NCI-H460 (cell line): ENCODE data around the gene NLK. TPM values are rescaled to one million over a fixed set of nuclear protein-coding genes. Genes with fewer than 3 reads are reported as not detected.
"Not testable (repeated sequence)": the region's sequence is repeated elsewhere in the genome, so short reads cannot be mapped to it uniquely, and the experiment has no call there.

Source experiments
- DNase-seq: peaks from one replicate; pipeline ENCODE4 v3.0.0-alpha.2; 2016; ENCODE audit warnings: low read depth; ENCODE audit errors: extremely low read depth
- total RNA-seq: library from RNA; depleted of rRNA; stranded (reverse); fragments of >200 nt; shearing (Covaris generic); gene quantifications from 2 replicates; pipeline ENCODE4 v1.2.3, GENCODE V29; 2014

NLK gene
- total RNA-seq, 1 experiment from 2014 or later, result 11.3 TPM

DNA sequence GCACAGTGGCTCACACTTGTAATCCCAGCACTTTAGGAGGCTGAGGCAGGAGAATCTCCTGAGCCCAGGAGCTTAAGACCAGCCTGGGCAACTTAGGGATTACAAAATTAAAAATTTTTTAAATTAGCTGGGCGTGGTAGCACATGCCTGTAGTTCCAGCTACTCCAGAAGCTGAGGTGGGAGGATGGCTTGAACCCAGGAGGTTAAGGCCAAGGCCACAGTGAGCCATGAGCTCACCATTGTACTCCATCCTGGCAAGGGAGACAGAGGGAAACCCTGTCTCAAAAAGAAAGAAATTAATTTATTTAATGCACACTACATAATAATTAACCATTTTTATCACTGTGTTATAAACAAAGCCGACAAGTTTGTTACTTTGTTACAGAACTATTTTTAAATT is 145.5 kb downstream of the NLK start:
- DNase-seq, result no peak

GRCh38 chr17:28188841-28189263 is 146.4 kb downstream of the NLK start:
- DNase-seq, result no peak

- DNase-seq, result no peak
Observed at GRCh38 chr17:28189667-28190066, 147.2 kb downstream of the NLK start.

DNA sequence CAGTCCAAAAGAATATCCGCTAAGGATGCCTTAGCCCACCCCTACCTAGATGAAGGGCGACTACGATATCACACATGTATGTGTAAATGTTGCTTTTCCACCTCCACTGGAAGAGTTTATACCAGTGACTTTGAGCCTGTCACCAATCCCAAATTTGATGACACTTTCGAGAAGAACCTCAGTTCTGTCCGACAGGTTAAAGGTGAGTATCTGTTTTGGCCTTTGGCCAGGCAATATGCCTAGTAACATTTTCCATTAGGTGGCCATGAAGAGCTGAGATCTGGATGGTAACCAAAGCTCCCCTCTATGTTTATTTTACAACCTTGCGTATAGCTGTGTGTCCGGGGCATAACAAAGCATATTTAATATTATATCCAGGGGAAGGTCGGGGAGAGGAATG is 148.5 kb downstream of the NLK start:
- no peak for DNase-seq

DNA sequence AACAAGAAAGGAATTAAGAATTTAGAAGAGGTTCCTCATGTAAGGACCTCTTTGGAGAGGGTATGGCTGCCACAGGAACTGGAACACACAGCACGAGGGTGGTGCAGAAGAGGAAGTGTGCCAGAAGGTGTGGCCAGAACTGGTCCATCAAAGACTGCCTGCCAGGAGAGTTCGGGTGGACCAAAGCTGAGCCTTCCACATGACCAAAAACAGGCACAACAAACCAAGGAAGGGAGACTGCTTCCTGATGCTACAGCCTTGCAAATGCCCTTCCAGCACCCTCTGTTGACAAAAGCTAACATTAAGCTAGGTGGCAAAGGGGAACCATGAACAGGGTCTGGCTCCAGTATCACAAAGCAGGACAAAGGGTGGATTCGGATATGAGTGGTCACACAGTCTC is 150.8 kb downstream of the NLK start:
- DNase-seq, result no peak

GRCh38 chr17:28194382-28194781 is 151.9 kb downstream of the NLK start:
- DNase-seq, result no peak

DNA sequence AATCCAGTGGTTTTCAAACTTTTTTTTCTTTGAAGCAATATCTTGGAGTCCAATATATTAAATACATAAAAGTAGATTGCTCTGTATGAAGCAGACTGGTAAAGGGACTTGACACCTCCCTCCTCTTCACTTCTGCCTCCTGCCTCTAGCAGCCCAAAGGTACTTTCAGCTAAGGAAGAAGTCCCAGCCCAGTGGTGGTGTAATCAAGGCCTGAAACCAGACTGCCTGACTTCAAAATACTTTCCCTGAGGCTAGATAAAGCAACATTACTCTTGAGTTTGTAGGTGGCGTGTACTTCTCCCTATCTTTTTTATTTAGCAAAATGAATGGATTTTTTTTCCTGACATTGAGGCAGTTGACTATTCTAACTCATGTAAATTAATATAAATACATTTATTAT is 154.2 kb downstream of the NLK start:
- DNase-seq, result no peak

DNA sequence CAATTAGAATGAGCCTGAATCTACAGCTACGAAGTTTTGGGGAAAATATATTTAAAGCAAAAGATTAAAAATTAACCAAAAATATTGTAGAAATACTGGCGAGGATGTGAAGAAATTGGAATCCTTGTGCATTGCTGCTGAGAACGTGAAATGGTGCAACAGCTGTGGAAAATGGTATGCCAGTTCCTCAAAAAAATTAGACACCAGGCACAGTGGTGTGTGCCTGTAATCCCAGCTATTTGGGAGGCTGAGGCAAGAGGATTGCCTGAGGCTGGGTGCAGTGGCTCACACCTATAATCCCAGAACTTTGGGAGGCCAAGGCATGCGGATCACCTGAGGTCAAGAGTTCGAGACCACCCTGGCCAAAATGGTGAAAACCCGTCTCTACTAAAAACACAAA is 156.6 kb downstream of the NLK start:
- DNase-seq, result no peak

DNA sequence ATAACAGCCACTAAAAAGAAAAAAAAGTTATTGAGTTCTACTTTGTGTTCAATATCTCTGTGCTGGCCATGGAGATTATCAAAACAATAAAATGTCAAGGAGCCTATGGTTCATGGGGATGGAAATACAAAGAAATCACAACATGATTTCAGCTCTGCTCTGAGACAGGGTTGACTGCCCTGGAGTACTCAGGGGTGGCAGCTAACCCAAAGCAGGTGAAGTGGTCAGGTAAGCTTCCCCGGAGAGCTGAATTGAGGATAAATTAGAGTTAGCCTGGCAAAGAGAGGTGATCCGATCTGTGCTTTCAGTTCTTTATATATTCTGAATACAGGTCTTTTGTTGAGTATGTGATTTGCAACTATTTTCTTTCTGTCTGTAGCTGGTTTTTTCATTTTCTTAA is 157.3 kb downstream of the NLK start:
- no peak for DNase-seq

GRCh38 chr17:28201315-28201714 is 158.8 kb downstream of the NLK start:
- DNase-seq, result no peak

- DNase-seq, result no peak
Observed at GRCh38 chr17:28204244-28204643, 161.8 kb downstream of the NLK start.

DNA sequence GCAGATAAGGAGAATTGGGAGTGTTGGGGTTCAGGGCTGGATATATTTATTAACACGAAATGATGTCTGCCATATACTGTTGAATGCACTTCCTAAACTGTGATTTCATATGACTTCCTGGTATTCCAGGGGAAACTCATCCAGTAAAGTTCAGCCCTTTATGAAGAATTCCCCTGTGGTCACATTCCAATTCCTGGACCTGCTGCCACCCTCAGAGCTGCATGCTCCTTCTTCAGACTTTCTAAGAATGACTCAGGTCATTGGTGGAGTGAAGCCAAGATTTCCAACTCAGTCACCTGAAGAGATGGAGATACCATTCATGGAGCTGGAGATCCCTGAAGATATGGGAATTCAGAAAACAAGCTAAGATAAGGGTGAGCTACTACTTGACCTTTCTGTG is 162.3 kb downstream of the NLK start:
- DNase-seq, result no peak

GRCh38 chr17:28206292-28206691 is 163.8 kb downstream of the NLK start:
- DNase-seq, result no peak

DNA sequence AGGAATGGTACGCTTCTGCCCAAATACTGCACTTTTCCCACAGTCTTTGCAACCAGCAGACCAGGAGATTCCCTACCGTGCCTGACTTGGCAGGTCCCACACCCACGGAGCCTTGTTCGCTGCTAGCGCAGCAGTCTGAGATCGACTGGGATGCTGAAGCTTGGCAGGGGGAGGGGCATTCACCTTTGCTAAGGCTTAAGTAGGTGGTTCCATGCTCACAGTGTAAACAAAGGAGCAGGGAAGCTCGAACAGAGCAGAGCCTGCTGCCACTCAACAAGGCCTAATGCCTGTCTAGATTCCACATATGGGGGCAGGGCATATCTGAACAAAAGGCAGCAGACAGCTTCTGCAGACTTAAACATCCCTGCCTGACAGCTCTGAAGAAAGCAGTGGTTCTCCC is 169.3 kb downstream of the NLK start:
- no peak for DNase-seq

DNA sequence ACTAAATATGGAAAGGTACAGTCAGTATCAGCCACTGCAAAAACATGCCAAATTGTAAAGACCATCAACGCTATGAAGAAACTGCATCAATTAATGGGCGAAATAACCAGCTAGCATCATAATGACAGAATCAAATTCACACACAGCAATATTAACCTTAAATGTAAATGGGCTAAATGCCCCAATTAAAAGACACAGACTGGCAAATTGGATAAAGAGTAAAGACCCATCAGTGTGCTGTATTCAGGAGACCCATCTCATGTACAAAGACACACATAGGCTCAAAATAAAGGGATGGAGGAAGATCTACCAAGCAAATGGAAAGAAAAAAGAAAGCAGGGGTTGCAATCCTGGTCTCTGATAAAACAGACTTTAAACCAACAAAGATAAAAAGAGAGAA is 171.1 kb downstream of the NLK start:
- not testable (repeated sequence) for DNase-seq

- DNase-seq, result no peak
Observed at GRCh38 chr17:28216052-28216451, 173.6 kb downstream of the NLK start.

GRCh38 chr17:28216528-28216927 is 174.1 kb downstream of the NLK start:
- peak; percentile 25 for DNase-seq

DNA sequence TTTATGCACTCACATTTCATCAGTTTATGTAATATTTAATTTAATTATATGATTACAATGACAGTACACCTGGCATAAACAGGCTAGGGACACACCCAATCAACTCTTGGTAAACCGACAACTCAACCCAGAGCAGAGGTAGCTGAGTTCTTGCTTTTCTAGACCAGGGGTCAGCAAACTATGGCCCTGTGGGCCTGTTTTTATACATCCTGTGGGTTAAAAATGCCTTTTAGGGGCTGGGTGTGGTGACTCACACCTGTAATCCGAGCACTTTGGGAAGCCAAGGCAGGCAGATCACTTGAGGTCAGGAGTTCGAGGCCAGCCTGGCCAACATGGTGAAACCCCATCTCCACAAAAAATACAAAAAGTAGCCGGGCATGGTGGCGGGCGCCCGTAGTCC is 177.3 kb downstream of the NLK start:
- DNase-seq, result no peak

DNA sequence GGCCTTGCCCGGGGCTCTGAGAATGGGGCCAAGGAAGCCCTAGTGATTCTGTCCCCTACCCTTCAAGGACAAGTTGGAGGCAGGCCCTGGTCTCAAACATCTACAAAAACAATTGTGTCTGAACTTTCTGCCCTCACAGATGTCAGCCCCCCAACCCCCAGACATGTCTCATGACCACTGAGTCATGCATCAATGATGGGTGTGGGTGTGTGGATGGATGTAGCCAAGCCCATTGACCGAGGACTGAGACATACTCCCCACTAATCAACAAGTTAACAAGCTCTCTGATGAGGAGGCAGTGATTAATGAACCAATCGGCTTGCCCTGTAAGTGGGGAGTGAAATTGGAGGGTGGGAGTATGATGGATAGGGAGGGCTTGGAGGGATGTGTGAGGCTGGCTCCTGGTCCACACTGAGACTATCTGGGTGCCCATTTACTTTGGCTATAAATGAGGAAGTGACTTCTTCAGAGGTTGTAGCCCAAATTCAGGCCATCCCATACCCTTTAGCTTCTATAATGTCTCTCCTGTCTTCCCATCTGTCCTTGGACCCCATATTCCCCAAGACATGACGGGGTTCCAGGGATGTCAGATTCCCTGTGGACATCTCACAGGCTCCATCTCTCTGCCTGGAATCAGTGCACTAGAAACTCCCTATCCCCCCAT is 179.4 kb downstream of the NLK start:
- DNase-seq, result no peak

DNA sequence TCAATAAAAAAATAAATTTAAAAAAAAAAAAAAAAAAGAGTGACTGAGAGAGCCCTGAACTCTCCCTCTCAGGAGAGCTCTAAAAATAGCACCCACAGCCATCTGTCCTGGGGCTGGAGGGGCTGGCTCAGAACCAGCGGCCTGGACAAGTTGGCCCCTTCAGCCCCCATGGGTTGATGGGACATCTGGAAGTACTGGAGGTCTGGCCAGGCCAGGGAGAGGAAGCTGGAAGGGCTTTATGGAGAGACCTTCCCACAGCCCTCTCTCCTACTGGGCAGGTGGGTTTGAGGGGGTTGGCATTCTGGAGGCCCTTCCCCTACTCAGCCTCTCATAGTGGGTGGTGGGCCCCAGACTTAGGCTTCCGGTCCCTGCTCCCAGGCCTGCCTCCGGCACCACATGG is 182.8 kb downstream of the NLK start:
- DNase-seq, result no peak

- no peak for DNase-seq
Observed at GRCh38 chr17:28225867-28226266, 183.4 kb downstream of the NLK start.

- no peak for DNase-seq
Observed at GRCh38 chr17:28226563-28227315, 184.3 kb downstream of the NLK start.
